ENCODE results near the gene GSTO2.

Gene GSTO2

GRCh38 chr10:104340641-104341040, 71.7 kb downstream of the GSTO2 start:
- no peak for DNase-seq

- DNase-seq = no peak
These were observed 74.0 kb downstream of the GSTO2 start for GRCh38 chr10:104342941-104343411.

- no peak for DNase-seq
These were observed 75.2 kb downstream of the GSTO2 start for GRCh38 chr10:104344219-104344618.

GRCh38 chr10:104345515-104345914, 76.5 kb downstream of the GSTO2 start:
- DNase-seq = no peak

GRCh38 chr10:104345941-104346340, 77.0 kb downstream of the GSTO2 start:
- no peak for DNase-seq

GRCh38 chr10:104347295-104348045, 78.5 kb downstream of the GSTO2 start:
- DNase-seq = no peak

GRCh38 chr10:104348601-104349000, 79.6 kb downstream of the GSTO2 start:
- no peak for DNase-seq

- DNase-seq = no peak
These were observed 80.7 kb downstream of the GSTO2 start for GRCh38 chr10:104349623-104350126.

GRCh38 chr10:104350127-104350635, 81.2 kb downstream of the GSTO2 start:
- peak in 3 of 6 experiments; percentile 58 to 75 (median 71) for DNase-seq

- DNase-seq = no peak
These were observed 82.2 kb downstream of the GSTO2 start for GRCh38 chr10:104351061-104351702.

GRCh38 chr10:104351919-104352318, 82.9 kb downstream of the GSTO2 start:
- no peak for DNase-seq

GRCh38 chr10:104353325-104354048, 84.5 kb downstream of the GSTO2 start, which contains the start of gene CFAP58:
Gene CFAP58 (plus strand): TSS chr10:104353833. CDS start chr10:104353898, 65 bp downstream.
- peak; percentile 78 to 92 (median 88) for DNase-seq
